Skeletal muscle tissue (tissue), 4 donors: ENCODE measurements around the gene ENPP5. TPM values are rescaled to one million over a fixed set of nuclear protein-coding genes. Genes with fewer than 3 reads are reported as not detected.

Source experiments
- H3K27ac ChIP-seq: one replicate; pipeline ENCODE4 v1.7.0; 2013; ENCODE audit warnings: mild to moderate bottlenecking, low read depth, low read length, inconsistent platforms
- H3K27me3 ChIP-seq, 3 donors: one replicate each; pipeline ENCODE4 v1.7.0; 2013; ENCODE audit warnings: low read length in 3 of 3; ENCODE audit not compliant: control insufficient read depth in 3 of 3, insufficient read depth in 3 of 3
- H3K36me3 ChIP-seq, 3 donors: one replicate each; pipeline ENCODE4 v1.7.0; 2013; ENCODE audit warnings: low read length in 3 of 3; ENCODE audit not compliant: control insufficient read depth in 3 of 3, insufficient read depth in 3 of 3
- H3K4me1 ChIP-seq, 3 donors: one replicate each; pipeline ENCODE4 v1.7.0; 2013; ENCODE audit warnings: low read length in 3 of 3, mild to moderate bottlenecking in 3 of 3; ENCODE audit not compliant: control insufficient read depth in 3 of 3, insufficient read depth in 3 of 3
- H3K4me3 ChIP-seq, 3 donors: one replicate each; pipeline ENCODE4 v1.7.0; 2013; ENCODE audit warnings: low read length in 3 of 3
- H3K9ac ChIP-seq, 3 donors: one replicate each; pipeline ENCODE4 v1.7.0; 2013; ENCODE audit warnings: low read length in 3 of 3, mild to moderate bottlenecking in 3 of 3, moderate library complexity in 2 of 3, low read depth in 1 of 3
- H3K9me3 ChIP-seq, 3 donors: one replicate each; pipeline ENCODE4 v1.7.0; 2013; ENCODE audit warnings: low read length in 3 of 3; ENCODE audit not compliant: control insufficient read depth in 3 of 3
- total RNA-seq: library from RNA; depleted of rRNA; stranded (reverse); fragments of >200 nt; gene quantifications from one replicate; pipeline ENCODE4 v1.2.3, GENCODE V29; 2014
- donor health status: Osteomylitis.

Gene ENPP5
- total RNA-seq, 1 donor from 2014 or later, result 3.7 TPM

GRCh38 chr6:46118836-46119235, 51.9 kb downstream of the ENPP5 start:
- Histone ChIP-seq H3K9ac (no peak overlapping the region), H3K36me3 (no peaks in the 10 kb centered on the region), H3K27me3 (no peaks in the 10 kb centered on the region), H3K4me1 (peaks cover 6 to 9% (median 8%) of the 10 kb centered on the region in 3 donors), H3K27ac (no peak overlapping the region), H3K9me3 (no peaks in the 10 kb centered on the region), H3K4me3 (no peak overlapping the region)

GRCh38 chr6:46118157-46118556, 52.6 kb downstream of the ENPP5 start:
- Histone ChIP-seq H3K9ac (no peak overlapping the region), H3K4me3 (no peak overlapping the region), H3K4me1 (peaks cover 6 to 9% (median 8%) of the 10 kb centered on the region in 3 donors), H3K36me3 (no peaks in the 10 kb centered on the region), H3K9me3 (no peaks in the 10 kb centered on the region), H3K27ac (no peak overlapping the region), H3K27me3 (no peaks in the 10 kb centered on the region)

- no peaks in the 10 kb centered on the region for H3K9me3 ChIP-seq
- no peak overlapping the region for H3K27ac ChIP-seq
- H3K4me1 ChIP-seq, result peaks cover 6 to 9% (median 8%) of the 10 kb centered on the region in 3 donors
- H3K27me3 ChIP-seq, result no peaks in the 10 kb centered on the region
- H3K4me3 ChIP-seq, result no peak overlapping the region
- no peaks in the 10 kb centered on the region for H3K36me3 ChIP-seq
- H3K9ac ChIP-seq, result no peak overlapping the region
Observed at GRCh38 chr6:46116289-46116688, 54.5 kb downstream of the ENPP5 start.

GRCh38 chr6:46115634-46116033, 55.1 kb downstream of the ENPP5 start:
- Histone ChIP-seq H3K36me3 (no peaks in the 10 kb centered on the region), H3K27me3 (no peaks in the 10 kb centered on the region), H3K9ac (no peak overlapping the region), H3K27ac (no peak overlapping the region), H3K4me3 (no peak overlapping the region), H3K9me3 (no peaks in the 10 kb centered on the region), H3K4me1 (peaks cover 6 to 9% (median 8%) of the 10 kb centered on the region in 3 donors)

GRCh38 chr6:46113370-46113769, 57.4 kb downstream of the ENPP5 start:
- H3K4me1 ChIP-seq, result peaks cover 6 to 9% (median 8%) of the 10 kb centered on the region in 3 donors
- H3K4me3 ChIP-seq, result no peak overlapping the region
- no peaks in the 10 kb centered on the region for H3K9me3 ChIP-seq
- H3K36me3 ChIP-seq, result no peaks in the 10 kb centered on the region
- no peaks in the 10 kb centered on the region for H3K27me3 ChIP-seq
- no peak overlapping the region for H3K27ac ChIP-seq
- no peak overlapping the region for H3K9ac ChIP-seq

Other genes starting within 250 kb of the ENPP5 start
- gene CLIC5, start 155.1 kb downstream of the ENPP5 start, total RNA-seq, result 7.8 TPM
- 25.1 TPM for gene ENPP4, start 41.0 kb downstream of the ENPP5 start, total RNA-seq